BLaER1 (cell line): ENCODE measurements around the gene NIBAN1.

ENCODE experiments used
- H3K27ac ChIP-seq: shearing (Covaris generic); formaldehyde crosslinking; 2 replicates; pipeline ENCODE4 v1.8.1; 2022
- H3K27me3 ChIP-seq: shearing (Covaris generic); formaldehyde crosslinking; 2 replicates; pipeline ENCODE4 v1.8.1; 2022
- H3K36me3 ChIP-seq: shearing (Covaris generic); formaldehyde crosslinking; 2 replicates; pipeline ENCODE4 v1.8.1; 2022
- H3K4me1 ChIP-seq: shearing (Covaris generic); formaldehyde crosslinking; 2 replicates; pipeline ENCODE4 v1.8.1; 2022
- H3K4me2 ChIP-seq: shearing (Covaris generic); formaldehyde crosslinking; 2 replicates; pipeline ENCODE4 v1.8.1; 2022
- H3K4me3 ChIP-seq: shearing (Covaris generic); formaldehyde crosslinking; 2 replicates; pipeline ENCODE4 v1.8.1; 2022
- H3K9ac ChIP-seq: shearing (Covaris generic); formaldehyde crosslinking; 2 replicates; pipeline ENCODE4 v1.8.1; 2022
- H3K9me3 ChIP-seq: shearing (Covaris generic); formaldehyde crosslinking; 2 replicates; pipeline ENCODE4 v1.8.1; 2022
- H4K20me1 ChIP-seq: shearing (Covaris generic); formaldehyde crosslinking; 2 replicates; pipeline ENCODE4 v1.8.1; 2022
- Cebpa-rat ChIP-seq: shearing (Covaris generic); IDR thresholded peaks from 2 replicates; pipeline ENCODE4 v1.8.1; 2022

NIBAN1 gene

DNA sequence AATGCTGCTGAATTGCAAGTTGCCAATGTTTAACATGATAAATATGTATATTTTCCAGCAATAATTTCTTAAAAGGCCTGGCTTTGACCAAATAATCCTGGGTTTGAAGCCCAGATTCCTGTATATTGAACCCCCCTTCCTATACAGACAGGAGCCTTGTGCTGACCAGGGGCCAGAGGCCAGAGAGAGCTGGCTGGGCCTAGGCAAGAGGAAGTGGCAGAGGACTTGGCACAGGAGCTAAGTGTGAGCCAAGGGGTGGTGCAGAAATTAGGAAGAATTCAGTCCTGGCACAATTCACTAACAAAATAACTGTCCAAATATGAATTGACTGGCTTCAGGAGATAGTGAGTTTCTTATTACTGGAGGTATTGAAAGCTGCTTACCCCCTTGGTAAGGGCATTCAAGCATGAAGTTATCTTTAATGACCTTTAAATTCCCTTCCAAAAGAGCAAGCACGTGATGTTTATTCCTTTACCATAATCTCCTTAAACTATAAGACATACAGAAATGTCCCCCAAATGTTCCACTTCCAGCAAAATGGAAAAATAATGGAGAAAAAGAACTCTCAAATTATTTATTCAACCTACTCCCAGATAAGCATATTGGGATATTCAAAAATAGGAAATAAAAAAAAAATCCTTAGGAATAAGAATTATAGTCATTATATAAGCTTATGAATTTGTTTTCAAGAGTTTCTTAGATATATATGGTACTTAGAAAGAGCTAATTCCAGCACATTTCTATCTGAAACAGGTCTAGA, 26.6 kb downstream of the NIBAN1 start:
- no peak for TF ChIP-seq Cebpa-rat
- H3K27ac ChIP-seq: no peak overlapping the region
- H3K9me3 ChIP-seq: no peaks in the 10 kb centered on the region
- no peaks in the 10 kb centered on the region for H3K27me3 ChIP-seq
- no peak overlapping the region for H3K9ac ChIP-seq
- H3K36me3 ChIP-seq: no peaks in the 10 kb centered on the region
- H3K4me1 ChIP-seq: no peaks in the 10 kb centered on the region
- H3K4me3 ChIP-seq: no peak overlapping the region
- no peak overlapping the region for H3K4me2 ChIP-seq
- no peaks in the 10 kb centered on the region for H4K20me1 ChIP-seq

DNA sequence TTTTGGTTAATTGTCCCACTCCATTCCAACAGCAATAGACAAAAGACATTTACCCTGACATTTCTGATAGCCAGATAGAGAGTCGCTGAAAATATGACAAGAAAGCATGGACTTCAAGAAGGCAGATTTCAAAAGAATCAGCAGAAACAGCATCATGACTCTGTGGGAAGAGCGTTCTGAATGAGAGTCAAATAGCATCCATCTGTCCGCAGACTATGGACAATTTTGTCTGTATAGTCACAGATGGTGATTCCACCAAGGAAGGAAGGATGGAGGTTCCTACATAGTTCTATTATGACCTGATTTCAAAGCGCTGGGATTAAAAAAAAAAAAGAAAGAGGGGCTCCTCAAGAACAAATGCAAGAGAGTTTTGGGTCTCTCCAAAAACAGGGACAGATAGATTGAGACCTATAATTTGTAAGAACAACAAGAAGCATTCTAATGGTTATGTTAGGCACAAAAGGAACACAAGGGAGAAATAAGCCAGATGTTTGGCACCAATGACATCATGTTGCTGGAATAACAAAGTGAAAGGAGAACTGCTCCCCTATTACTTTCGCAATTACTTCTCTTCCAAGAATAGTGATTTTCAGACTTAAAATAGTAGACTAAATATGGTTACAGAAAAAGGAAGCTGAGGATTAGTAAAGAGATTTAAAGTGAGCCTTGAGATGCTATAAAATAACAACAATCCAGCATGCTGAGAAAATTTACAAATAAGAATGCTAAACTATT, 28.5 kb downstream of the NIBAN1 start:
- no peaks in the 10 kb centered on the region for H3K27me3 ChIP-seq
- no peak overlapping the region for H3K4me2 ChIP-seq
- H3K36me3 ChIP-seq: no peaks in the 10 kb centered on the region
- H3K4me1 ChIP-seq: no peaks in the 10 kb centered on the region
- no peak overlapping the region for H3K27ac ChIP-seq
- no peaks in the 10 kb centered on the region for H3K9me3 ChIP-seq
- no peak overlapping the region for H3K9ac ChIP-seq
- no peaks in the 10 kb centered on the region for H4K20me1 ChIP-seq
- no peak for TF ChIP-seq Cebpa-rat
- no peak overlapping the region for H3K4me3 ChIP-seq

DNA sequence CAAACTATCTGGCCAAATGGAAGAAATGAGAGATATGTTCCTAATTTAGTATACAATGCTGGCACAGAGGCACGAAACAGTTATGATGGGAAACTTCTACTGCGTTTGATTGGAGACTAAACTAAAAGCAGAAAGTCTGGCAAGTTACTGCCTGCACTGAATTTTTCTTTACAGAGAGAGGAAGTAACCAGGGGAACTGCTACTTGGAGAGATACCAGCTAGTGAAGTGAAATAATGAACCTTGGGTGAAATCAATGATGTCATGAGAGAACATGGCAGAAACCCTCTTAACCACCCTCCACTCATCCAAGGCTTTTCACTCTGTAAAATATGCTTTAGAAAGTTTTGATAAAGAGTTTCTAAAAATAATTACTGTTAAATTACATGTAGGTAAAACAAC, 29.3 kb downstream of the NIBAN1 start:
- Histone ChIP-seq H3K27ac (no peak overlapping the region), H3K9me3 (no peaks in the 10 kb centered on the region), H4K20me1 (no peaks in the 10 kb centered on the region), H3K4me2 (no peak overlapping the region), H3K4me3 (no peak overlapping the region), H3K9ac (no peak overlapping the region), H3K36me3 (no peaks in the 10 kb centered on the region), H3K4me1 (no peaks in the 10 kb centered on the region), H3K27me3 (no peaks in the 10 kb centered on the region)
- TF ChIP-seq Cebpa-rat: no peak

DNA sequence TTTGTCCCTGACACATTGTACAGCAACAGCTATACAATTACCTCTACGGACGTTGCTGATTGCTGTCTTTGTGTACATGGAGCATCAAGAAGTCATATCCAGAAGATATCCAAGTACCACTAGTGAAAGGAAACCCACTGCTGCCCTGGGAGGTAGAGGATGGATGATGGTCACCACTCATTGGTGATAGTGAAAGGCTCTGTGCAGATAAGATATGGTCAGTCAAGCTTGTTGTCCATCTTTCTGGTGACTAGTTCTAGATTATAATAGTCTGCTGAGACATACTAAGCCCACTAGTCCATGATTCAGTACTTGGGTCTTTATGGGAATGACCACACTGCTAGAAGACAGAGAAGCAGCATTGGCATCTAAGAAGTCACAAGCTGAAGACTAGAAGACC, 30.3 kb downstream of the NIBAN1 start:
- no peak for TF ChIP-seq Cebpa-rat
- Histone ChIP-seq H3K4me1 (no peaks in the 10 kb centered on the region), H3K4me3 (no peak overlapping the region), H3K27ac (no peak overlapping the region), H3K9me3 (no peaks in the 10 kb centered on the region), H3K9ac (no peak overlapping the region), H3K36me3 (no peaks in the 10 kb centered on the region), H3K4me2 (no peak overlapping the region), H3K27me3 (no peaks in the 10 kb centered on the region), H4K20me1 (no peaks in the 10 kb centered on the region)

DNA sequence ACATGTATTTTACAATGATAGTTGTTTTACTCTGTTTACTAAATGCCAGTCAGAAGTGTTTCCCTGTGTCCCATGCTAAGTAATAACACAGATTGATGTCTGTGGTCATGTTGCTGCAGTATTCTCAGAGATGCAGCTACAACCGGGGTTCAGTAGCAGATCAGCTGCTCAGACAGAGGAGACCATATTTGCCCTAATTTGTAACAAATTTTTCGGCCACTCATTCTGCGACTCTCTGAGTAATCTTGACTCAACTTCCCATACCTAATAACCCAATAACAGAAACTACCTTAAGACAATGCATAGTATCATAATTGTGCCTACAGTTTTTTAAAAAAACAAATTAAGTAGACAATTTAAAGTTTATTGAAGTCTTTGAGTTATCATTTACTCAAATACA, 32.6 kb downstream of the NIBAN1 start:
- TF ChIP-seq Cebpa-rat: no peak
- Histone ChIP-seq H3K4me1 (no peaks in the 10 kb centered on the region), H3K4me2 (no peak overlapping the region), H3K9ac (no peak overlapping the region), H4K20me1 (no peaks in the 10 kb centered on the region), H3K27ac (no peak overlapping the region), H3K9me3 (no peaks in the 10 kb centered on the region), H3K4me3 (no peak overlapping the region), H3K36me3 (no peaks in the 10 kb centered on the region), H3K27me3 (no peaks in the 10 kb centered on the region)

DNA sequence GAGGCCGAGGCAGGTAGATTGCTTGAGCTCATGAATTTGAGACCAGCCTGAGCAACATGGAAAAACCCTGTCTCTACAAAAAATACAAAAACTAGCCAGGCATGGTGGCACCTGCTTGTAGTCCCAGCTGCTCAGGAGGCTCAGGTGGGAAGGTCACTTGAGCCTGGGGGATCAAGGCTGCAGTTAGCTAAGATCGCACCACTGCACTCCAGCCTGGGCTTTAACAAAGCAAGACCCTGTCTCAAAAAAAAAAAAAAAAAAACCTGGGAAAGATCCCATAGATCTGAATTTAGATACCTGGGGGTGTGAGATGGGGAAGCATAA, 32.9 kb downstream of the NIBAN1 start:
- no peak for TF ChIP-seq Cebpa-rat
- H3K4me1 ChIP-seq: no peaks in the 10 kb centered on the region
- no peak overlapping the region for H3K4me2 ChIP-seq

DNA sequence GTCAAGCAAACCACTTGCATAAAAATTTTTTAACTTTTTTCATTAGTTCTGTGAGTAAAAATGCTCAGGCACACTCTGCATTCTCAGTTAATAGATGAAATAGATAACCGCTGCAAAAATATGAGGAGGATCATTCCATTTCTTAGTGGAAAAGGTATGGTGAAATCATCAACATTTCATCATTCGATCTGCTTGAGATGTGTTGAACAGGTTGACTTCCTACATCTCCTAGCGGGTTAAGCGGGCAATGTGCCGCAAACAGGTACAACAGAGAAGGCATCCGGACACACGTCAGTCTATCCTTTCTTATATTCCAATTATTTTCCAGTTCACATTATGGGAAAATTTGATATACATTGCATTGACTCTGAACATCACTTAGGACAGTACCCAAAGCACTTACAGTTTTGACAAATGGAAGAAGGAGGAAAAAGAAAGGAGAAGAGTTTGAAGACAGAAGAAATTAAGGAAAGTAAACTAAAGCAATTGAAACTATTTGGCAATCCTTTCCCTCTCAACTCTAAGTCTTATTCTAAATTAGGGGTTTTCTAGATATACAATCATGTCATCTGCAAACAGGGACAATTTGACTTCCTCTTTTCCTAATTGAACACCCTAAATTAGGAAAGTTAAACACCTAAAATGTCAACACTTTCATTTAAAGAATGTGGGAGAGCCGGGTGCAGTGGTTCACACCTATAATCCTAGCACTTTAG, 33.5 kb downstream of the NIBAN1 start:
- no peak for TF ChIP-seq Cebpa-rat
- no peak overlapping the region for H3K4me2 ChIP-seq
- H4K20me1 ChIP-seq: no peaks in the 10 kb centered on the region
- no peak overlapping the region for H3K9ac ChIP-seq
- no peaks in the 10 kb centered on the region for H3K27me3 ChIP-seq
- H3K36me3 ChIP-seq: no peaks in the 10 kb centered on the region
- H3K9me3 ChIP-seq: no peaks in the 10 kb centered on the region
- H3K4me3 ChIP-seq: no peak overlapping the region
- H3K4me1 ChIP-seq: no peaks in the 10 kb centered on the region
- no peak overlapping the region for H3K27ac ChIP-seq

More for the DNA sequence above, 32.9 kb downstream of the NIBAN1 start:
- Histone ChIP-seq H3K9me3 (no peaks in the 10 kb centered on the region), H3K36me3 (no peaks in the 10 kb centered on the region), H3K27ac (no peak overlapping the region), H3K9ac (no peak overlapping the region), H3K27me3 (no peaks in the 10 kb centered on the region), H4K20me1 (no peaks in the 10 kb centered on the region), H3K4me3 (no peak overlapping the region)

DNA sequence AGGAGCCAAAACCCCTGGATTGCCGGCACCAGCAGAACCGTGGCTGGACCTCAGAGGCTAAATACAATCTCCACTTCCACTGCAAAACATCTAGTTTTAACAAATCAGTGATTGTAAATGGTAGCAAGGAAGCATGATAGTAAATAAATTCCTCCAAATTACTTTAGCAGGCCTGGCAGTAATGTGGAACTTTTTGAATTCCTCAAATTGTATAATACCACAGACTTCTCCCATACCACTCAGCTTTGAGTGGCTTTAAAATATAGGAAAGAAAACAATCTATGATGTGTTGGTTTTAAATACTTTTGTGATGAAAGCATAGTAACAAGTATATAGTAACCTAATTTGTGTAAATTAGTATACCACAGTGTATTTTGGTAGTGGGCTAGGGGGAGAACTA, 34.1 kb downstream of the NIBAN1 start:
- no peaks in the 10 kb centered on the region for H3K9me3 ChIP-seq
- no peak overlapping the region for H3K4me3 ChIP-seq
- H3K27me3 ChIP-seq: no peaks in the 10 kb centered on the region
- H4K20me1 ChIP-seq: no peaks in the 10 kb centered on the region
- no peak overlapping the region for H3K4me2 ChIP-seq
- H3K36me3 ChIP-seq: no peaks in the 10 kb centered on the region
- H3K9ac ChIP-seq: no peak overlapping the region
- no peak for TF ChIP-seq Cebpa-rat
- no peaks in the 10 kb centered on the region for H3K4me1 ChIP-seq
- no peak overlapping the region for H3K27ac ChIP-seq

DNA sequence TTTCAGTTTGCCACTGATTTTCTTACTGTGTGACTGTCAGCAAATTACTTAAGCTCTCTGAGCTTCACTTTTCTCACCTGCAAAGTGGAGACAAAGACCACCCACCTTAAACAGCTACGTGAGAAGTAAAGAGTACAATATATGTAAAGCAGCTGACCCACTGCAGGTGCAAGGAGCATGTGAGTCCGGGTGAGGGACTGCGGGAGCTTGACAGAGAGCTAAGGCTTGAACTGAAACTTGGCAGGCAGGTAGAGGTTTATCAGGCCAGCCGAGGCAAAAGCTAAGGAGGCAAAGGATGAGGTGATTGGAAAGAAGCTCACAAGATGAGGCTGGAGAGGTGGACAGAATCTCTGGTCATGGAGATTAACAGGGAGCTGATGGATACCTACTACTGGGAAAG, 36.6 kb downstream of the NIBAN1 start:
- no peak overlapping the region for H3K4me3 ChIP-seq
- H3K27me3 ChIP-seq: no peaks in the 10 kb centered on the region
- no peaks in the 10 kb centered on the region for H3K36me3 ChIP-seq
- H3K4me1 ChIP-seq: no peaks in the 10 kb centered on the region
- H3K9ac ChIP-seq: no peak overlapping the region
- no peaks in the 10 kb centered on the region for H4K20me1 ChIP-seq
- H3K27ac ChIP-seq: no peak overlapping the region
- H3K9me3 ChIP-seq: 0 out of 2 replicates have a peak, but pooled peaks cover 3% of the 10 kb centered on the region
- no peak overlapping the region for H3K4me2 ChIP-seq
- no peak for TF ChIP-seq Cebpa-rat
